ENCODE measurements around the gene VSTM4.

DNA sequence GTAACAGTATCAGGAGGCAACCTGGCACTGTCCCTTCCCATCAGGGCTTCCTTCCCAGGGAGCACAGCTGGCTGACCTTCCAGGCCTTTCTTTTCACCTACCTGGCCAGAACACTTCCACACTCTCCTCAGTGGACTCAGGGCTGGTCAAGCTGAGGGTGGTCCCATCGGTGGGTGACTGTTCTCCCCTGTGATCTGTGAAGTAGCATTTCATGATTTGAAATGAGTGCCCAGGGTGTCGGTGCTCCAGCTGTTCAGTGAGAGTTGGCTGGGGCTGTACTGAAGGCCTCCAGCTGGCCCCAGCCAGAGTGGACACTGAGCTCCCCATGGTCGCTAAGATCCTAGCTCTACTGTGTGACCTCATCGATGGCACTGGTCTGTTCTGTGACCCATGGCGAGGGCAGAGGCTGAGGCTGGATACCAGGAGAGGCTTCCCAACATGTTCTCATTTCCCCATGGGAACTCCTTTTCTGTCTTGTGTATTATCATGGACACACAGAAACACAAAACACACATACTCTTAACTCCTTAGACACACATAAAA is 18.5 kb upstream of the VSTM4 start, which contains the start of gene FAM170B:
- no peak for TF ChIP-seq ZNF138 (CRISPR knock-in tag; conservative IDR thresholded peaks at IDR 0.05)
- no peak for TF ChIP-seq SMAD3 (CRISPR knock-in tag; IDR thresholded peaks at IDR 0.05; ENCODE audit: borderline replicate concordance)
- TF ChIP-seq, protein P1, sequence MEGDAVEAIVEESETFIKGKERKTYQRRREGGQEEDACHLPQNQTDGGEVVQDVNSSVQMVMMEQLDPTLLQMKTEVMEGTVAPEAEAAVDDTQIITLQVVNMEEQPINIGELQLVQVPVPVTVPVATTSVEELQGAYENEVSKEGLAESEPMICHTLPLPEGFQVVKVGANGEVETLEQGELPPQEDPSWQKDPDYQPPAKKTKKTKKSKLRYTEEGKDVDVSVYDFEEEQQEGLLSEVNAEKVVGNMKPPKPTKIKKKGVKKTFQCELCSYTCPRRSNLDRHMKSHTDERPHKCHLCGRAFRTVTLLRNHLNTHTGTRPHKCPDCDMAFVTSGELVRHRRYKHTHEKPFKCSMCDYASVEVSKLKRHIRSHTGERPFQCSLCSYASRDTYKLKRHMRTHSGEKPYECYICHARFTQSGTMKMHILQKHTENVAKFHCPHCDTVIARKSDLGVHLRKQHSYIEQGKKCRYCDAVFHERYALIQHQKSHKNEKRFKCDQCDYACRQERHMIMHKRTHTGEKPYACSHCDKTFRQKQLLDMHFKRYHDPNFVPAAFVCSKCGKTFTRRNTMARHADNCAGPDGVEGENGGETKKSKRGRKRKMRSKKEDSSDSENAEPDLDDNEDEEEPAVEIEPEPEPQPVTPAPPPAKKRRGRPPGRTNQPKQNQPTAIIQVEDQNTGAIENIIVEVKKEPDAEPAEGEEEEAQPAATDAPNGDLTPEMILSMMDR (IDR thresholded peaks at IDR 0.05): no peak
- TF ChIP-seq, protein P2, sequence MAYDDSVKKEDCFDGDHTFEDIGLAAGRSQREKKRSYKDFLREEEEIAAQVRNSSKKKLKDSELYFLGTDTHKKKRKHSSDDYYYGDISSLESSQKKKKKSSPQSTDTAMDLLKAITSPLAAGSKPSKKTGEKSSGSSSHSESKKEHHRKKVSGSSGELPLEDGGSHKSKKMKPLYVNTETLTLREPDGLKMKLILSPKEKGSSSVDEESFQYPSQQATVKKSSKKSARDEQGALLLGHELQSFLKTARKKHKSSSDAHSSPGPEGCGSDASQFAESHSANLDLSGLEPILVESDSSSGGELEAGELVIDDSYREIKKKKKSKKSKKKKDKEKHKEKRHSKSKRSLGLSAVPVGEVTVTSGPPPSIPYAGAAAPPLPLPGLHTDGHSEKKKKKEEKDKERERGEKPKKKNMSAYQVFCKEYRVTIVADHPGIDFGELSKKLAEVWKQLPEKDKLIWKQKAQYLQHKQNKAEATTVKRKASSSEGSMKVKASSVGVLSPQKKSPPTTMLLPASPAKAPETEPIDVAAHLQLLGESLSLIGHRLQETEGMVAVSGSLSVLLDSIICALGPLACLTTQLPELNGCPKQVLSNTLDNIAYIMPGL (CRISPR knock-in tag; IDR thresholded peaks at IDR 0.05): no peak
- TF ChIP-seq JUN (CRISPR knock-in tag; IDR thresholded peaks at IDR 0.05): no peak
- TF ChIP-seq MXD4 (CRISPR knock-in tag; IDR thresholded peaks at IDR 0.05; ENCODE audit: borderline replicate concordance): no peak
- no peak for TF ChIP-seq MYBL2 (CRISPR knock-in tag; IDR thresholded peaks at IDR 0.05)
- TF ChIP-seq, protein P3, sequence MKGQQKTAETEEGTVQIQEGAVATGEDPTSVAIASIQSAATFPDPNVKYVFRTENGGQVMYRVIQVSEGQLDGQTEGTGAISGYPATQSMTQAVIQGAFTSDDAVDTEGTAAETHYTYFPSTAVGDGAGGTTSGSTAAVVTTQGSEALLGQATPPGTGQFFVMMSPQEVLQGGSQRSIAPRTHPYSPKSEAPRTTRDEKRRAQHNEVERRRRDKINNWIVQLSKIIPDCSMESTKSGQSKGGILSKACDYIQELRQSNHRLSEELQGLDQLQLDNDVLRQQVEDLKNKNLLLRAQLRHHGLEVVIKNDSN (CRISPR knock-in tag; IDR thresholded peaks at IDR 0.05): no peak
- TF ChIP-seq, protein P4, sequence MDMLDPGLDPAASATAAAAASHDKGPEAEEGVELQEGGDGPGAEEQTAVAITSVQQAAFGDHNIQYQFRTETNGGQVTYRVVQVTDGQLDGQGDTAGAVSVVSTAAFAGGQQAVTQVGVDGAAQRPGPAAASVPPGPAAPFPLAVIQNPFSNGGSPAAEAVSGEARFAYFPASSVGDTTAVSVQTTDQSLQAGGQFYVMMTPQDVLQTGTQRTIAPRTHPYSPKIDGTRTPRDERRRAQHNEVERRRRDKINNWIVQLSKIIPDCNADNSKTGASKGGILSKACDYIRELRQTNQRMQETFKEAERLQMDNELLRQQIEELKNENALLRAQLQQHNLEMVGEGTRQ (CRISPR knock-in tag; IDR thresholded peaks at IDR 0.05): no peak
- TF ChIP-seq SP1 (CRISPR knock-in tag; conservative IDR thresholded peaks at IDR 0.05): no peak
- TF ChIP-seq, protein P5, sequence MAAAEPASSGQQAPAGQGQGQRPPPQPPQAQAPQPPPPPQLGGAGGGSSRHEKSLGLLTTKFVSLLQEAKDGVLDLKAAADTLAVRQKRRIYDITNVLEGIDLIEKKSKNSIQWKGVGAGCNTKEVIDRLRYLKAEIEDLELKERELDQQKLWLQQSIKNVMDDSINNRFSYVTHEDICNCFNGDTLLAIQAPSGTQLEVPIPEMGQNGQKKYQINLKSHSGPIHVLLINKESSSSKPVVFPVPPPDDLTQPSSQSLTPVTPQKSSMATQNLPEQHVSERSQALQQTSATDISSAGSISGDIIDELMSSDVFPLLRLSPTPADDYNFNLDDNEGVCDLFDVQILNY (CRISPR knock-in tag; IDR thresholded peaks at IDR 0.05): no peak

Data from WTC11 (cell line).